SU-DHL-6 (cell line): ENCODE measurements around the gene TRMT6.

ENCODE experiments used
- H2AFZ ChIP-seq: fragments of 200-600 bp; sonication (generic); 2 replicates; pipeline ENCODE4 v1.6.1; 2014; ENCODE audit warnings: low read depth, mild to moderate bottlenecking, moderate library complexity, mixed read lengths, antibody characterized with exemption, low read length; ENCODE audit not compliant: severe bottlenecking
- H3F3A ChIP-seq: fragments of 200-600 bp; shearing (Covaris generic); 2 replicates; pipeline ENCODE4 v1.6.0; 2016; ENCODE audit warnings: antibody characterized with exemption, mild to moderate bottlenecking; ENCODE audit not compliant: insufficient read depth
- H3K27ac ChIP-seq: fragments of 200-600 bp; sonication (generic); 2 replicates; pipeline ENCODE4 v1.5.1; 2016; ENCODE audit warnings: low read depth, mild to moderate bottlenecking, low read length, moderate library complexity, mixed read lengths
- H3K27me3 ChIP-seq: fragments of 200-600 bp; sonication (generic), shearing (Covaris generic); 2 replicates; pipeline ENCODE4 v1.6.0; 2014; ENCODE audit warnings: mild to moderate bottlenecking, low read length
- H3K36me3 ChIP-seq: fragments of 200-600 bp; sonication (generic); 2 replicates; pipeline ENCODE4 v1.6.1; 2014; ENCODE audit warnings: mild to moderate bottlenecking, low read length, mixed read lengths
- H3K4me2 ChIP-seq: fragments of 300-600, 200-600 bp; shearing (Covaris generic), sonication (generic); 2 replicates; pipeline ENCODE4 v1.6.0; 2014; ENCODE audit warnings: low read length, low read depth, mild to moderate bottlenecking; ENCODE audit not compliant: poor library complexity, severe bottlenecking
- H3K4me3 ChIP-seq: fragments of 200-600 bp; sonication (generic); 2 replicates; pipeline ENCODE4 v1.5.1; 2014; ENCODE audit warnings: antibody characterized with exemption, low read length, mild to moderate bottlenecking, mixed read lengths; ENCODE audit not compliant: insufficient read depth, poor library complexity, severe bottlenecking
- H3K79me2 ChIP-seq: fragments of 200-600 bp; sonication (generic); 2 replicates; pipeline ENCODE4 v1.6.1; 2014; ENCODE audit warnings: mild to moderate bottlenecking, low read length, moderate library complexity; ENCODE audit not compliant: insufficient read depth
- H3K9ac ChIP-seq: fragments of 200-600 bp; sonication (generic); 2 replicates; pipeline ENCODE4 v1.7.0; 2014; ENCODE audit warnings: mild to moderate bottlenecking, low read length
- H3K9me2 ChIP-seq: fragments of 200-600 bp; sonication (generic); replicated peaks from 2 replicates; pipeline ENCODE4 v1.6.1; 2014; ENCODE audit warnings: low read length; ENCODE audit not compliant: insufficient read depth
- H3K9me3 ChIP-seq: fragments of 200-600 bp; sonication (generic); 2 replicates; pipeline ENCODE4 v1.6.1; 2014; ENCODE audit warnings: low read length, mixed read lengths; ENCODE audit not compliant: insufficient read depth
- H4K20me1 ChIP-seq: fragments of 200-600 bp; sonication (generic); 2 replicates; pipeline ENCODE4 v1.6.1; 2014; ENCODE audit warnings: low read depth, mild to moderate bottlenecking, antibody characterized with exemption, low read length, moderate library complexity, mixed read lengths
- CTCF ChIP-seq: fragments of 200-600 bp; sonication (generic); IDR thresholded peaks from one replicate; pipeline ENCODE4 v1.5.1; 2017; ENCODE audit warnings: antibody characterized with exemption, mild to moderate bottlenecking, low read length, moderate library complexity; ENCODE audit not compliant: insufficient read depth, poor library complexity, severe bottlenecking
- EZH2phosphoT487 ChIP-seq: fragments of 200-600 bp; sonication (generic), shearing (Covaris generic); conservative IDR thresholded peaks from 2 replicates; pipeline ENCODE4 v1.6.1; 2018; ENCODE audit warnings: mild to moderate bottlenecking, antibody characterized with exemption, low read length, moderate library complexity, mixed read lengths

TRMT6 gene

GRCh38 chr20:5991623-5992441, 41.5 kb upstream of the TRMT6 start:
- Histone ChIP-seq H2AFZ (no peak overlapping the region), H3K4me3 (no peak overlapping the region), H3F3A (peaks cover 20% of the 10 kb centered on the region; the same call in 1 of the 2 replicates), H3K36me3 (peaks cover 65% of the 10 kb centered on the region), H3K9me3 (no peaks in the 10 kb centered on the region), H3K27me3 (no peaks in the 10 kb centered on the region), H4K20me1 (peaks cover 4% of the 10 kb centered on the region; the same call in 1 of the 2 replicates), H3K9me2 (no peaks in the 10 kb centered on the region), H3K79me2 (no peaks in the 10 kb centered on the region), H3K9ac (no peak overlapping the region), H3K4me2 (no peak overlapping the region), H3K27ac (no peak overlapping the region)
- no peak for TF ChIP-seq CTCF
- TF ChIP-seq EZH2phosphoT487: no peak

GRCh38 chr20:5990946-5991345, 40.6 kb upstream of the TRMT6 start:
- Histone ChIP-seq H3K9me2 (no peaks in the 10 kb centered on the region), H3F3A (peaks cover 19% of the 10 kb centered on the region; the same call in 1 of the 2 replicates), H3K9me3 (no peaks in the 10 kb centered on the region), H3K4me3 (no peak overlapping the region), H3K27me3 (no peaks in the 10 kb centered on the region), H3K27ac (no peak overlapping the region), H3K9ac (no peak overlapping the region), H3K36me3 (peaks cover 69% of the 10 kb centered on the region), H2AFZ (no peak overlapping the region), H3K4me2 (no peak overlapping the region), H3K79me2 (no peaks in the 10 kb centered on the region), H4K20me1 (peaks cover 4% of the 10 kb centered on the region; the same call in 1 of the 2 replicates)
- TF ChIP-seq EZH2phosphoT487: no peak
- TF ChIP-seq CTCF: no peak

GRCh38 chr20:5989539-5989938, 39.2 kb upstream of the TRMT6 start:
- TF ChIP-seq EZH2phosphoT487 (no peak), CTCF (no peak)
- Histone ChIP-seq H4K20me1 (peaks cover 4% of the 10 kb centered on the region; the same call in 1 of the 2 replicates), H3F3A (peaks cover 14% of the 10 kb centered on the region; the same call in 1 of the 2 replicates), H3K79me2 (no peaks in the 10 kb centered on the region), H3K4me3 (no peak overlapping the region), H3K36me3 (peaks cover 61% of the 10 kb centered on the region), H3K27ac (no peak overlapping the region), H3K9me3 (no peaks in the 10 kb centered on the region), H3K4me2 (no peak overlapping the region), H3K27me3 (no peaks in the 10 kb centered on the region), H3K9me2 (no peaks in the 10 kb centered on the region), H3K9ac (no peak overlapping the region), H2AFZ (no peak overlapping the region)
